Measurements from ENCODE around the gene MAPK6.
"Not testable (repeated sequence)": the region's sequence is repeated elsewhere in the genome, so short reads cannot be mapped to it uniquely, and the experiment has no call there.

MAPK6 gene

DNA sequence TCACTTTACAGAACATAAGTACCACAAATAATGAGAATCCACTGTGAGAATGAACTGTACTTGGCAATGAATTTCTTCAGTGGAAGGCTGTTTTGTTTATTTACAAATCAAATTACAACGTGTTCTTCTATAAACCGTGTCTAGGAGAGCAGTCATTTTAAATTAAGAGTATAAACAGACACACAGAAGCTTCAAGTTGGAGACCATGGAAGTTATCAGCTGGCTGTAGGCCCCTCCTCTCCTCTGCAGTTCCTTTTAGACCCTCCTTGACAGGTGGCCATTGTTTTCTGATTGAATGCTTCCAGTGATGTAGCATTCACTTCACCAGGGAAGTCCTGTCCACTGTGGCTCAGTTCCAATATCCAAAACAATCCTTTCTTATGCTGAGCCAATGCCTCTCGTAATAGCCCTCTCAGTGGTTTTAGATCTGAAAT is 7.3 kb upstream of the MAPK6 start:
- DNase-seq = no peak

- DNase-seq = no peak
Observed at GRCh38 chr15:52012210-52012609, 6.8 kb upstream of the MAPK6 start.

- no peak for DNase-seq
Observed at GRCh38 chr15:52013151-52013791, 5.7 kb upstream of the MAPK6 start.

- DNase-seq = no peak
Observed at GRCh38 chr15:52014616-52015015, 4.4 kb upstream of the MAPK6 start.

- DNase-seq = no peak
Observed at GRCh38 chr15:52016316-52016715, 2.7 kb upstream of the MAPK6 start.

DNA sequence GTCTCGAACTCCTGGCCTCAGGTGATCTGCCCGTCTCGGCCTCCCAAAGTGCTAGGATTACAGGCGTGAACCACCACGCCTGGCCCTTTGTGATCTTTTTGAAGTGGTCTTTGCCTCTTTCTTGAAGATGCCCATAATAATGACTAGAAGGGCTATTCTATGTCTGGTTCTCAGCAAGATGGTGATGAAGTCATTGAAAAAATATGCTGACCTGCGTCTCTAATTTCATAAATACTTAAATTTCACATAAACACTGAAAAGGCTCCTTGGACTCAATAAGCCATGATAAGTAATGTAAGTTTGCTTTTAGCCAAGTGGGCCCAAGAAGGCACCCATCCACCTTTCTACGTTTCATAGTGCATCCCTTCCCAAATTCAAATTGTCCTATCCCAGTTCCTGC is 775 bp upstream of the MAPK6 start:
- DNase-seq = no peak

GRCh38 chr15:52019394-52020220 is 588 bp downstream of the MAPK6 start:
- DNase-seq = peak; percentile 63

GRCh38 chr15:52020221-52021085 is 1.4 kb downstream of the MAPK6 start:
- no peak for DNase-seq

- DNase-seq = peak; percentile 76
Observed at GRCh38 chr15:52021128-52021671, 2.2 kb downstream of the MAPK6 start.

DNA sequence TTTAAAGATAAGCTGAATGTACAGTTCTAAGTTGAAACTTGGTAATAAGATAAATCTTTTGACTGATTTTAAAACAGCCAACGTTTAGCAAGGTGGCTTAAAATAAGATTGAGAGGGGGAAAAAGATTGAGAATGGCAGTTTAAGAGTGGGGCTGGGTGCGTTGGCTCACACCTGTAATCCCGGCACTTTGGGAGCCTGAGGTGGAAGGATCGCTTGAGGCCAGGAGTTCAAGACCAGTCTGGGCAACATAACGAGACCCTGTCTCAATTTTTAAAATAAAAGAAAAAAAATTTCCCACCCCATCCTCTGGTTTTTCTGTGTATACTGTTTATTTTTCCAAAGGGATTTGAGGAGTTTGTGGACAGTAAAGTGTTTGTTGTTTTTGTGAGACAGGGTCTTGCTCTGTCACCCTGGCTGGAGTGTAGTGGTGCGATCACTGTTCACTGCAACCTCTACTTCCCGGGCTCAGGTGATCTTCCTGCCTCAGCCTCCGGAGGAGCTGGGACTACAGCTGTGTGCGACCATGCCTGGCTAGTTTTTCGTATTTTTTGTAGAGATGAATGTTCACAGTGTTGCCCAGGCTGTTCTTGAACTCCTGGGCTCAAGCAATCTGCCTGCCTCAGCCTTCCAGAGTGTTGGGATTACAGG is 3.0 kb downstream of the MAPK6 start:
- no peak for DNase-seq

DNA sequence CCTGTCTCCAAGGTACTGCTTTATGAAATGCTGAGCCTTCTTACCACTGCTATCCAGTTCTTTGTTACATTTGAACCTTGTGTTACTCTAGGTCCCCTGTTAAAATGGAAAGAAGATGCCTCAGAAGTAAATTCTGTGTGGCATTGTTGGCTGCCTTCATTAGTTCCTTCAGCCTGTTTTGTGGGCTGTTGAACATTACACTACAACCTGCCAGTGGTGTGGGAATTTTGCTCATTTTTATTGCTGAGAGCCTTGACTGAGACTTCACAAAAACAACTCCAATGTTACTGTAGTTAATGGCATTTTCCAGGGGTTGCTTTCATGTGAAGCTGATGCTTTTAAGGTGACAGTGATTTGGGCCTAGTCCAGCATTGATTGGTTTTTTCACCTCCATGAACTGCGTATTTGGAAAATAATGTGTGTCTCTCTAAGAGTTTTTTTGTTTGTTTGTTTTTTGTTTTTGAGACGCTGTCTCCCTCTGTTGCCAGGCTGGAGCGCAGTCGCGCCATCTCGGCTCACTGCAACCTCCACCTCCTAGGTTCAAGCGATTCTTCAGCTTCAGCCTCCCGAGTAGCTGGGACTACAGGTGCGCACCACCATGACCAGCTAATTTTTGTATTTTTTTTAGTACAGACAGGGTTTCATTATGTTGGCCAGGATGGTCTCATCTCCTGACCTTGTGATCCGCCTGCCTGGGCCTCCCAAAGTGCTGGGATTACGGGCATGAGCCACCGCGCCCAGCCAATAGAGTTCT is 4.3 kb downstream of the MAPK6 start:
- DNase-seq = no peak

GRCh38 chr15:52028431-52029093 is 9.5 kb downstream of the MAPK6 start:
- no peak for DNase-seq

DNA sequence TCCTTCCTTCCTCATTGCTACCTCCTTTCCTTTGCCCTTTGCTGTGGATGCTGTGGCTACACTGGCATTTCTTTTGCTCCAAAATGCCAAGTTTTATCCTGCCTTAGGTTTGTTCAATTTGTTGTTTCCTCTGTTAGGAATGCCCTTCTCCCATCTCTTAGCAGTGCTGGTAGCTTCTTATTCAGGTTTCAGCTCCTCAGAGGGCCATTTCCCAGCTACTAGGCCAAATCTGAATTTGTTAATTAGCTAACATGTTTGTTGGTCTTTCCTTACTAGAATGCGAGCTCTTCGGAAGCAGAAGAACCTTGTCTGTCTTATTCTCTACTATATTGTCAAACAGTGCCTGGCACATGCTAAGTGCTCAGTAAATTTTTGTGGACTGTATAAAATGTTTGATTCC is 11.0 kb downstream of the MAPK6 start:
- no peak for DNase-seq

DNA sequence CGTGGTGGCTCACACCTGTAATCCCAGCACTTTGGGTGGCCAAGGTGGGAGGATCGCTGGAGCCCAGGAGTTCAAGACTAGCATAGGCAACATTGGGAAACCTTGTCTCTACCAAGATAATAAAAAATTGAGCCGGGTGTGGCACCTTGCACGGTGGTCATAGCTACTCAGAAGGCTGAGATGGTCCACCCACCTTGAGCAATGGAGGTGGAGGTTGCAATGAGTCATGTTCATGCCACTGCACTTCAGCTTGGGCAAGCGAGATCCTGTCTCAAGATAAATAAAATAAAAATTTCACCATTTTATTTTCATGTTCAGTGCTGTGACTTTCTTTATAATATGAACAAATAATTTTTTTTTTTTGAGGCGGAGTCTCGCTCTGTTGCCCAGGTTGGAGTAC is 12.5 kb downstream of the MAPK6 start:
- no peak for DNase-seq

GRCh38 chr15:52037889-52038505 is 19.0 kb downstream of the MAPK6 start:
- DNase-seq = no peak

GRCh38 chr15:52039925-52040781 is 21.1 kb downstream of the MAPK6 start:
- no peak for DNase-seq

GRCh38 chr15:52042051-52042851 is 23.2 kb downstream of the MAPK6 start:
- no peak for DNase-seq

DNA sequence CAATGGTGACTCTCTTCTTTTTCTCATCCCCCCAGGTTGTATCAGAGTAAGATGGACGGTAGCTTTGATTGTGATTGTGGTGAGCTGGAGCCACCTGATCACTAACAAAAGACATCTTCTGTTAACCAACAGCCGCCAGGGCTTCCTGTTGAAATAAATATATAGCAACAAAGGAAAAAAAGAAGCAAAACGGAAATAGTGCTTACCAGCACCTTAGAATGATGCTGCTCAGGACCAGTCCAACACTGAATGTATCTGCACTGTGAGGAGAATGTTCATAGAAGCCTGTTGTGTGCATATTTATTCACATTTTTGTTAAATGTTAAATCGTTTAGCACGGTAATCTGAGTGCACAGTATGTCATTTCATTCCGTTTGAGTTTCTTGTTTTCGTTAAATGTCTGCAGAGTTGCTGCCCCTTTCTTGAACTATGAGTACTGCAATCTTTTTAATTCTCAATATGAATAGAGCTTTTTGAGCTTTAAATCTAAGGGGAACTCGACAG is 26.8 kb downstream of the MAPK6 start:
- DNase-seq = not testable (repeated sequence)

DNA sequence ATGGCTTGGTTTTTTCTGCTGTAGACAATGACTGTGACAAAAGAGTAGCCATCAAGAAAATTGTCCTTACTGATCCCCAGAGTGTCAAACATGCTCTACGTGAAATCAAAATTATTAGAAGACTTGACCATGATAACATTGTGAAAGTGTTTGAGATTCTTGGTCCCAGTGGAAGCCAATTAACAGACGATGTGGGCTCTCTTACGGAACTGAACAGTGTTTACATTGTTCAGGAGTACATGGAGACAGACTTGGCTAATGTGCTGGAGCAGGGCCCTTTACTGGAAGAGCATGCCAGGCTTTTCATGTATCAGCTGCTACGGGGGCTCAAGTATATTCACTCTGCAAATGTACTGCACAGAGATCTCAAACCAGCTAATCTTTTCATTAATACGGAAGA is 27.5 kb downstream of the MAPK6 start:
- DNase-seq = not testable (repeated sequence)
